Effector memory CD8-positive, alpha-beta T cell (primary cell): ENCODE measurements around the gene FBXO28.
"Not testable (repeated sequence)": the region's sequence is repeated elsewhere in the genome, so short reads cannot be mapped to it uniquely, and the experiment has no call there.

Experiments used
- ATAC-seq: fragments of 150-1000 bp; cut with Tn5 transposase; replicated peaks from 2 replicates; pipeline ENCODE4 v1.10.0; 2021; ENCODE audit warnings: mild to moderate bottlenecking, moderate library complexity
- DNase-seq, 3 experiments: peaks; one replicate each; pipeline ENCODE4 v3.0.0; 2021
- H3K27ac Mint-ChIP-seq, 2 donors: one replicate each; pipeline ENCODE4 v1.8.0; 2022; ENCODE audit warnings: mild to moderate bottlenecking in 2 of 2, mixed read lengths in 2 of 2, moderate library complexity in 2 of 2
- H3K27me3 Mint-ChIP-seq, 2 donors: one replicate each; pipeline ENCODE4 v1.8.0; 2022; ENCODE audit warnings: mixed read lengths in 2 of 2
- H3K36me3 Mint-ChIP-seq: one replicate; pipeline ENCODE4 v1.8.0; 2022; ENCODE audit warnings: mild to moderate bottlenecking, moderate library complexity, mixed read lengths; ENCODE audit not compliant: insufficient read depth
- H3K4me1 Mint-ChIP-seq, 2 donors: one replicate each; pipeline ENCODE4 v1.8.0; 2022; ENCODE audit warnings: low read depth in 2 of 2, mixed read lengths in 2 of 2
- H3K4me3 Mint-ChIP-seq, 2 donors: one replicate each; pipeline ENCODE4 v1.8.0; 2022; ENCODE audit warnings: mild to moderate bottlenecking in 2 of 2, mixed read lengths in 2 of 2, moderate library complexity in 2 of 2
- H3K9me3 Mint-ChIP-seq, 2 donors: one replicate each; pipeline ENCODE4 v1.8.0; 2022; ENCODE audit warnings: mixed read lengths in 2 of 2
- total RNA-seq, 9 experiments: gene quantifications; one replicate each; lab custom pipeline; 2026; lab: John Stamatoyannopoulos, UW

Gene FBXO28
- 31.6 to 87.0 (median 71.2) reads per million in 9 experiments for total RNA-seq

- Mint-ChIP-seq H3K36me3 (peaks cover 8% of the 10 kb centered on the region), H3K27me3 (peaks cover 2 to 11% of the 10 kb centered on the region in 2 donors), H3K4me3 (peak within 1 kb of the TSS; percentile 86 to 95), H3K4me1 (peaks cover 10 to 19% of the 10 kb centered on the region in 2 donors), H3K9me3 (no peaks in the 10 kb centered on the region), H3K27ac (peak within 1 kb of the TSS; percentile 91 to 96)
- peak; percentile 83 to 88 (median 87) for DNase-seq
- ATAC-seq = peak; percentile 95
Measured at GRCh38 chr1:224113918-224114786, at the start of gene FBXO28. TSS of gene FBXO28 (plus strand) at chr1:224114111. CDS start at chr1:224114130, 19 bp downstream.

GRCh38 chr1:224064150-224064549 lies 49.8 kb upstream of the FBXO28 start:
- no peak for DNase-seq
- Mint-ChIP-seq H3K9me3 (no peaks in the 10 kb centered on the region), H3K27ac (no peak overlapping the region), H3K36me3 (no peaks in the 10 kb centered on the region), H3K4me3 (no peak overlapping the region), H3K4me1 (no peaks in the 10 kb centered on the region), H3K27me3 (peaks cover 22 to 26% of the 10 kb centered on the region in 2 donors)
- ATAC-seq = no peak

- Mint-ChIP-seq H3K27ac (peak overlapping the region in 1 of 2 donors; percentile 62), H3K36me3 (no peaks in the 10 kb centered on the region), H3K4me3 (no peak overlapping the region), H3K27me3 (peaks cover 35 to 39% of the 10 kb centered on the region in 2 donors), H3K9me3 (no peaks in the 10 kb centered on the region), H3K4me1 (no peaks in the 10 kb centered on the region)
- no peak for DNase-seq
- ATAC-seq = no peak
Measured at GRCh38 chr1:224065455-224065854, 48.5 kb upstream of the FBXO28 start.

DNA sequence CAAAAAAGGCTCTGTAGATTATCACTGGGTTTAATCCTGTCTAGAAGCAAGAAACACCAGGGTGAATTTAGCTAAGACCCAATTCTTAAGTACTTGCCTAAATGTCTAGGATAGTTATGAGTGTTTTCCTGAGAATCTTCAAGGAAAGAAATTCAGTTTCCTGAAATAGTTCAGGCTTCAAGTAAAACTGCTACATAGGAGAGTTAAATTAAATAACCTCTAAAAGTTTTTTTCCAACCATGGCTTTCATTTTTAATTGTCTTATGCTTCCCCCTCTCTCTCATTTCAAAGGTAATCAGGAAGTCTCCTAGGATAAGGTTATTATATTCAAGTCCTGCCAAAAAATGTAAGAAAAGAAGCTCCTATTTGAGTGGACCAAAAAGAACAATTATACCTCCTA lies 46.7 kb upstream of the FBXO28 start:
- no peak for ATAC-seq
- H3K4me1 Mint-ChIP-seq = no peaks in the 10 kb centered on the region
- H3K4me3 Mint-ChIP-seq = no peak overlapping the region
- no peaks in the 10 kb centered on the region for H3K36me3 Mint-ChIP-seq
- H3K9me3 Mint-ChIP-seq = no peaks in the 10 kb centered on the region
- no peak overlapping the region for H3K27ac Mint-ChIP-seq
- H3K27me3 Mint-ChIP-seq = peaks cover 53 to 56% of the 10 kb centered on the region in 2 donors
- no peak for DNase-seq

DNA sequence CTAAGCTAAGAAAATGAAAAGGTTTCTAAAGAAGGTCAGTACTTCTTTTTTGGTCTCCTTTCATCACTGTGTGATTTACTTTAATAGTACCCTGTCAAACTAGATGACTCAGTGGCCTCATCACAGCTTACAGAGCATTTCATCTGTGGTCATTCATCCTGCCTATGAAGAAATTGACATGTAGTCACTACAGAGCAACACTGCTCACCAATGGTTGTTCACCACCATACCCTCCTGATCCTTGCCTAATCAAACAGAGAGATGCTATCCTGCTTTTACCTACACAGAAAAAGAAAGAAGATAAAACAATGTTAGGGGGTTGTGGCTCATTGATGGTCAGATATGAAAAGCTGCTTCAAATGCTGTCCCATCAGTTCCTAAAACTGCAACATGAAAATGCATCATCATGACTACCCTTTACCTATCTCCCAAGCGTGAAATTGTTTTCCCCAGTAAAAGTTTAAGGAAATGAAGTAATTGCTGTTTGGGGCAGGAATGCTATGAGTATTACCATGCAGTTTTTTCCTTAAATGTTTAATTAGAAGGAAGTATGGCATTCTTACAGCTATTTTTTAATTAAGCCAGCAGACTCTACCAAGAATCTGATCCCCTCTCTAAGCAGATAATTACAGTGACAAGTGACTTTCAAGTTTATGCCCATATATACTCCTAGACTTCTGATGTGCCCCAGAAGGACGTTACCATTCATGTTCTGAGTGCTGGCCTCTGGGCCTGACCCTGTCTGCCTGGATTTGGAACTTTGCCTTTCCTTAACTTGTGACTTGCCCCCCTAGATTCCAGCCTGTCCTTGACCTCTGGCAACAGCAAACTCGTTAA lies 46.1 kb upstream of the FBXO28 start:
- Mint-ChIP-seq H3K27ac (no peak overlapping the region), H3K4me3 (no peak overlapping the region), H3K27me3 (peaks cover 55 to 60% of the 10 kb centered on the region in 2 donors), H3K9me3 (no peaks in the 10 kb centered on the region), H3K4me1 (no peaks in the 10 kb centered on the region), H3K36me3 (no peaks in the 10 kb centered on the region)
- ATAC-seq (no peak), DNase-seq (no peak)

DNA sequence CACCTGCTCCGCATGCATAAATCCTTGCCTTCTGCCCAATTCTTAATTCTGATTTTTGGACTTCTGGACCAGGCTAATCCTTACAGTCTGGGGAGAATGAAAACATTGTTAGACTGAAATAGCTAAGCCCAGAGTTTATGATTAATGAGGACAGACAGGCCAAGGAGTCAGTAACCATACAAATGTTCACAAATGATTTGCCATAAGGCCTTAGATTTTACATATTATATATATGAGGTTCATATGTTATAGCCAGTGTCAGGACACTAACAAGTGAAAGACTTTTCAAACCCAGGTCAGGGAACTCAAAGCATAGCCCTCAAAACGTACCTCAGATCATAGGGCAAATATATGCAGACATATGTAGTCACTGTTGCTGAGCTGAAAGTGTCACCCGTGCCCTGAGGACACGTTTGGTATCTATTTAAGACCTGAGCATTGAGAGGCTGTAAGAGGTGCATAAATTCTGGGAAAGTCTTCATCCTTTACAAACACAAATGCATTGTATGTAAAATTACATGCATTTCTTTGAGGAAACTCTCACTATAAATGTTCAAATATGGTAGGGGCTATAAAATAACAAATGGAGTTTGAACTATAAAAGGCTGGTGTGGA lies 45.3 kb upstream of the FBXO28 start:
- H3K9me3 Mint-ChIP-seq = no peaks in the 10 kb centered on the region
- H3K27me3 Mint-ChIP-seq = peaks cover 58 to 59% of the 10 kb centered on the region in 2 donors
- ATAC-seq = no peak
- no peaks in the 10 kb centered on the region for H3K36me3 Mint-ChIP-seq
- no peak for DNase-seq
- H3K4me3 Mint-ChIP-seq = no peak overlapping the region
- no peaks in the 10 kb centered on the region for H3K4me1 Mint-ChIP-seq
- H3K27ac Mint-ChIP-seq = no peak overlapping the region

- ATAC-seq = no peak
- Mint-ChIP-seq H3K4me3 (no peak overlapping the region), H3K4me1 (no peaks in the 10 kb centered on the region), H3K36me3 (no peaks in the 10 kb centered on the region), H3K9me3 (no peaks in the 10 kb centered on the region), H3K27ac (no peak overlapping the region), H3K27me3 (peaks cover 52 to 65% of the 10 kb centered on the region in 2 donors)
- DNase-seq = no peak
Measured at GRCh38 chr1:224069138-224069537, 44.8 kb upstream of the FBXO28 start.

- ATAC-seq (no peak), DNase-seq (no peak)
- Mint-ChIP-seq H3K36me3 (no peaks in the 10 kb centered on the region), H3K27me3 (peaks cover 63 to 79% of the 10 kb centered on the region in 2 donors), H3K9me3 (no peaks in the 10 kb centered on the region), H3K27ac (no peak overlapping the region), H3K4me3 (no peak overlapping the region), H3K4me1 (no peaks in the 10 kb centered on the region)
Measured at GRCh38 chr1:224070521-224070920, 43.4 kb upstream of the FBXO28 start.

DNA sequence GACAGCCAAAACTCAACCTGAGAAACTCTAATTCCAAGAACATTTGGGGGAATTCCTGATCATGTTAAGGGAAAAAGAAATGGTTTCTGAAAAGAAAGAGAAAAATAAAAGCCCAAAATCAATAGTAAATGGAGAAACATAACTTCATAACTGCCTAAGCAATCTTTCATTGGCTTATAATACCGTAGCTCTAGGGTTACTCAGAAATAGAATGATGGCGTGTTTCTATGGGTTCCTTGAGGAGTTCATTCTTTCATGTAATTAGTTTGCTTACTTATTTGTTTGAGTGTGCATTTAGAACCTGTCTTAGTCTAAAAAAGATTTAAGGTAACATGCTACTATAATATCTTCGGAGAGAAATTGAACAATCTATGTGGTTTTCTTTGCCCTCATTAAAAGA lies 37.5 kb upstream of the FBXO28 start:
- no peak for ATAC-seq
- Mint-ChIP-seq H3K27me3 (peaks cover 51 to 68% of the 10 kb centered on the region in 2 donors), H3K4me1 (no peaks in the 10 kb centered on the region), H3K4me3 (no peak overlapping the region), H3K9me3 (no peaks in the 10 kb centered on the region), H3K27ac (no peak overlapping the region), H3K36me3 (no peaks in the 10 kb centered on the region)
- DNase-seq = no peak

DNA sequence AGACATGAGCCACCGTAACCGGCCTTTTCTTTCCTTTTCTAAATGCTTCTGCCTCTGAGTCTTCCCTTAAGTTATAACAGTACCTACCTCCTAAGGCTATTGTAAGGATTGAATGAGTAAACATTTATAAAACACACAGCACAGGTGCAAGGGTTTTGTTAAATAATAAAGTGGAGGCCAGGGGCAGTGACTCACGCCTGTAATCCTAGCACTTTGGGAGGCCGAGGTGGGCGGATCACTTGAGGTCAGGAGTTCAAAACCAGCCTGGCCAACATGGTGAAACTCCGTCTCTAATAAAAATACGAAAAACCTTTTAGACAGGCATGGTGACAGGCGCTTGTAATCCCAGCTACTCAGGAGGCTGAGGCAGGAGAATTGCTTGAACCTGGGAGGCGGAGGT lies 34.3 kb upstream of the FBXO28 start:
- H3K27ac Mint-ChIP-seq, DNase-seq, H3K9me3 Mint-ChIP-seq, H3K4me3 Mint-ChIP-seq, ATAC-seq, H3K36me3 Mint-ChIP-seq, H3K4me1 Mint-ChIP-seq: not testable (repeated sequence)
- H3K27me3 Mint-ChIP-seq = peaks cover 42 to 49% of the 10 kb centered on the region in 2 donors

- Mint-ChIP-seq H3K4me1 (no peaks in the 10 kb centered on the region), H3K36me3 (no peaks in the 10 kb centered on the region), H3K9me3 (no peaks in the 10 kb centered on the region), H3K27me3 (peaks cover 36 to 43% of the 10 kb centered on the region in 2 donors), H3K27ac (no peak overlapping the region), H3K4me3 (no peak overlapping the region)
- ATAC-seq = no peak
- no peak for DNase-seq
Measured at GRCh38 chr1:224080115-224080774, 33.7 kb upstream of the FBXO28 start.

GRCh38 chr1:224081604-224082003 lies 32.3 kb upstream of the FBXO28 start:
- Mint-ChIP-seq H3K27me3 (peaks cover 36 to 46% of the 10 kb centered on the region in 2 donors), H3K4me1 (no peaks in the 10 kb centered on the region), H3K9me3 (no peaks in the 10 kb centered on the region), H3K36me3 (no peaks in the 10 kb centered on the region), H3K27ac (no peak overlapping the region), H3K4me3 (no peak overlapping the region)
- no peak for DNase-seq
- no peak for ATAC-seq

GRCh38 chr1:224082146-224082545 lies 31.8 kb upstream of the FBXO28 start:
- no peaks in the 10 kb centered on the region for H3K9me3 Mint-ChIP-seq
- no peaks in the 10 kb centered on the region for H3K4me1 Mint-ChIP-seq

More at GRCh38 chr1:224082146-224082545, 31.8 kb upstream of the FBXO28 start:
- DNase-seq (no peak), ATAC-seq (no peak)
- Mint-ChIP-seq H3K36me3 (no peaks in the 10 kb centered on the region), H3K27ac (no peak overlapping the region), H3K27me3 (peaks cover 41 to 51% of the 10 kb centered on the region in 2 donors), H3K4me3 (no peak overlapping the region)
